ENCODE data around the gene DNAH12.
A peak's percentile ranks its signal among the peaks of the same experiment; 100 is the strongest.

GRCh38 chr3:57434041-57434440 lies 110.1 kb downstream of the DNAH12 start:
- peak; percentile 26 to 67 for TF ChIP-seq CTCF (conservative IDR thresholded peaks at IDR 0.05 in 1 of 2, IDR thresholded peaks at IDR 0.05 in 1 of 2; ENCODE audit: low read depth in 1 of 2, low read length in 2 of 2)
- no peak for TF ChIP-seq EZH2 (IDR thresholded peaks at IDR 0.05; ENCODE audit: low read length, missing control alignments)

Measured in fibroblast of lung (primary cell).